Brain pericyte (primary cell): Measurements from ENCODE around the gene ZNF528.

Experiments
- DNase-seq: peaks from one replicate; pipeline ENCODE4 v3.0.0-alpha.2; 2012; ENCODE audit warnings: low read depth, low spot score

The ZNF528 gene

GRCh38 chr19:52397310-52398080 lies at the start of gene ZNF528:
Gene ZNF528 (plus strand): TSS chr19:52397849. CDS start chr19:52402014, 4,165 bp downstream.
- DNase-seq, result peak; percentile 73

- no peak for DNase-seq
Measured at GRCh38 chr19:52351512-52351911, 46.1 kb upstream of the ZNF528 start.

DNA sequence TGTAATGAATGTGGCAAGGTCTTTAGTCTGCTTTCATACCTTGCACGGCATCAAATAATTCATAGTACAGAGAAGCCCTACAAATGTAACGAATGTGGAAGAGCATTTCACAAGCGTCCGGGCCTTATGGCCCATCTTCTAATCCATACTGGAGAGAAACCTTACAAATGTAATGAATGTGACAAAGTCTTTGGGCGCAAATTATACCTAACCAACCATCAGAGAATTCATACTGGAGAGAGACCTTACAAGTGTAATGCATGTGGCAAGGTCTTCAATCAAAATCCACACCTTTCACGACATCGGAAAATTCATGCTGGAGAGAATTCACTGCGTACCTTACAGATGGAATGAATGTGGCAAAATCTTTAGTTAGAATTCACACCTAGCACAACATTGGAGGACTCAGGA lies 31.2 kb upstream of the ZNF528 start:
- no peak for DNase-seq

GRCh38 chr19:52369559-52370340 lies 27.9 kb upstream of the ZNF528 start, which contains the start of gene ZNF880:
Gene ZNF880 (plus strand): TSS chr19:52369923. CDS start chr19:52369966, 43 bp downstream.
- DNase-seq, result peak; percentile 80

DNA sequence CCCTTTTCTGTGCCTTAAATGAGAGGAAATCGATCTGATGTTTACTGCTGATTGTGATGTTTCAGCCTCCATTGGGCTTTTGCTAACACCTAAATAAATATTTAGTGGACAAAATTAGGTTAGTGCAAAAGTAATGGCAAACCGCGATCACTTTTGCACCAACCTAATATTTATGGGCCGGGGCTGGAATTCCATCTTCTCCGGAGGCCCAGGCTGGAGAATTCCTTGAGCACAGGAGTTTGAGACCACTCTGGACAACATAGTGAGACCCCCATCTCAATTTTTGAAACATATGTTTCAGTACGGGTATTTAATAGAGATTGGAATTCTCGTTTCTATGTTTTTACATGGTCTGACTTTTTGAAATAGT lies 27.3 kb upstream of the ZNF528 start:
- DNase-seq, result no peak

DNA sequence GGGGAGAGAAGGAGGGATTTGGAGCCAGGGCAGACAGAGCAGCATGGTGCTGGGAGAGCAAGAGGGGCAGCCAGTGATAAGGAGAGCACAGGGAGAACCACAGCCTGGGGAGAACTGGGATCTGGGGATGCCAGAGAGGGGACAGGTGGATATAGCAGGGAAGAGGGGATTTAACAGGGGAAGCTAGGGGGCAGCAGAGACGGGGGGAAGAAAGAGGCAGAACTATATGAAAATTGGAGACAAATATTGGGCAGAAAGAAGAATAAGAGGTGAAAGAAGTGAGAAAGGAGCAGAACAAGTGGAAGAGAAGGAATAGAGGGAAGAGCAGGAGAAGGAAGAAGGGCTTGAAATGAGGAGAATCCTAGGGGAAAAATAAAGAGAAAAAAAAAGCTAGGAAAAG lies 6.5 kb upstream of the ZNF528 start:
- DNase-seq, result no peak

- DNase-seq, result no peak
Measured at GRCh38 chr19:52398081-52398441, 412 bp downstream of the ZNF528 start.

DNA sequence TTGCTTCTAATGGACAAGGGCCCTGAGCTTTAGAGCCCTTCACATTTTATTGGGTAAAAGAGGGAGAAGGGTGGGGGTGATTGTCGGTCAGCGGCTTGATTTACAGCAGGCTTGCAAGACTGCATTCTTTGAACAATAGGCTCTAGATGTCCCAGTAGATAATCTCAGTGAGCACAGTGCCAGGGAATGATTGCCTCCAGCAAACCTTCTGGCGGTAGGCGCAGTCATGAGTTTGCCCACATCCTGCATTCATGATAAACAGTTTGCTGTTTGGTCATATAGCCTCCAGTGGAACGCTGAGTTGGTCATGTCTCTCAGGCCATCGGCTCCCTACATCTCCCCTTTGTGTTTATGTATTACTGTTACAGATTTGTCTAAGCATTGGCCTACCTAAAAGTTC lies 12.6 kb downstream of the ZNF528 start:
- DNase-seq, result no peak

DNA sequence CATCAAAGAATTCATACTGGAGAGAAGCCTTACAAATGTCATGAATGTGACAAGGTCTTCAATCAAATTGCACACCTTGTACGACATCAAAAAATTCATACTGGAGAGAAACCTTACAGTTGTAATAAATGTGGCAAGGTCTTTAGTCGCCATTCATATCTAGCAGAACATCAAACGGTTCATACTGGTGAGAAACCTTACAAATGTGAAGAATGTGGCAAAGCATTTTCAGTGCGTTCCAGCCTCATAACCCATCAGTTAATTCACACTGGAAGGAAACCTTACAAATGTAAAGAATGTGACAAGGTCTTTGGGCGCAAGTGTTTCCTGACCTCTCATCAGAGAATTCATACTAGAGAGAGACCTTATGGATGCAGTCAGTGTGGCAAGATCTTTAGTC lies 18.1 kb downstream of the ZNF528 start:
- no peak for DNase-seq

- DNase-seq, result no peak
Measured at GRCh38 chr19:52428937-52429336, 31.3 kb downstream of the ZNF528 start, which contains the start of gene ZNF534. Gene ZNF534 (plus strand): TSS chr19:52429148. CDS start chr19:52431475, 2,327 bp downstream.

DNA sequence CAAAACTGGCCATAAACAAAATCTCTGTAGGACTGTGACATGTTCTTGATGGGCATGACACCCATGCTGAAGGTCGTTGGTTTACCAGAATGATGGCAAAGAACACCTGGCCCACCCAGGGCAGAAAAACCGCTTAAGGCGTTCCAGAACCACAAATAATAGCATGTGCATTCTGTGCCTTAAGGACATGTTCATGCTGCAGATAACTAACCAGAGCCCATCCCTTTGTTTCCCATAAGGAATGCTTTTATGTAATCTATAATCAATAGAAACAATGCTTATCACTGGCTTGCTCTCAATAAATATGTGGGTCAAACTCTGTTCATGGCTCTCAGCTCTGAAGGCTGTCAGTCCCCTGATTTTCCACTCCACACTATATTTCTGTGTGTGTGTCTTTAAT lies 44.5 kb downstream of the ZNF528 start:
- DNase-seq, result no peak

- DNase-seq, result no peak
Measured at GRCh38 chr19:52444506-52444905, 46.9 kb downstream of the ZNF528 start.

- no peak for DNase-seq
Measured at GRCh38 chr19:52451241-52451640, 53.6 kb downstream of the ZNF528 start.

DNA sequence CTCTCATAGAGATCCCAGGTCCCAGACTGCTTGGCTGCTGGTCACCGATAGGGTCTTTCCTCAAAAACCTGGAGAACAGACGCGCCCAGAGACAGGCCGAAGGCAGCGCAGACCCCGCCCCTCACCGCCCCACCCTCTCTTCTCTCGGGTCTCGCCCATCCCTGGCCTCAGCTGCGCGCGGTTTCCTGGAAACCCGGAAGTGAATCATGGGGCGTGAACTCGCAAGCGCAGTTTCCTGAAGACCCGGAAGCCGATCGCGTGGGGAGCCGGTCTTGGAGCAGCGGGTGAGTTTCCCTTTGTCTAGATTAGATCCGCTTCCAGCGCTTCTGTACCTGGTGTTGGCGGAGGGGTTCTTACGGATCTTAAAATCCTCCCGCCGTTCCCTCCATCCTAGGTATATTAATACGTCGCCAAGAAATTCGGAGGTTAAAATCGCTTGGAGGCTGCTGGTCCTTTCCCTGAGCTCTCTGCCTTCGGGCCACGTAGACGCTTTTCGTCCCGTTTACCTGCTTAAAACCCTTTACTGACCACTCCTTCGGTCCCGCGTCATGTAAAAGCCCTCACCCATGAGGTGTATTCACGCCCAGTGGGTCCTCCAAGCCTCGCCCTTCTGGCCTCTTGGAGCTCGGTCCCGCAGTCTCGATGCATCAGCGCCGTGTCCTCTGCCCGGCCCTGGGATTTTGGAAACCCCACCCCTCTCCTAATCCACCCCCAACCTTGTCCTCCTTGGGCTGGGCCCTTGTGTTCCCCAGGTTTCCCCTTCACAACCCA lies 55.9 kb downstream of the ZNF528 start, which contains the start of gene ZNF578:
TSS of gene ZNF578 (plus strand) at position 230 of the 771 bp plus-strand sequence. CDS start 48,293 bp downstream, outside the sequence.
- DNase-seq, result peak; percentile 15

DNA sequence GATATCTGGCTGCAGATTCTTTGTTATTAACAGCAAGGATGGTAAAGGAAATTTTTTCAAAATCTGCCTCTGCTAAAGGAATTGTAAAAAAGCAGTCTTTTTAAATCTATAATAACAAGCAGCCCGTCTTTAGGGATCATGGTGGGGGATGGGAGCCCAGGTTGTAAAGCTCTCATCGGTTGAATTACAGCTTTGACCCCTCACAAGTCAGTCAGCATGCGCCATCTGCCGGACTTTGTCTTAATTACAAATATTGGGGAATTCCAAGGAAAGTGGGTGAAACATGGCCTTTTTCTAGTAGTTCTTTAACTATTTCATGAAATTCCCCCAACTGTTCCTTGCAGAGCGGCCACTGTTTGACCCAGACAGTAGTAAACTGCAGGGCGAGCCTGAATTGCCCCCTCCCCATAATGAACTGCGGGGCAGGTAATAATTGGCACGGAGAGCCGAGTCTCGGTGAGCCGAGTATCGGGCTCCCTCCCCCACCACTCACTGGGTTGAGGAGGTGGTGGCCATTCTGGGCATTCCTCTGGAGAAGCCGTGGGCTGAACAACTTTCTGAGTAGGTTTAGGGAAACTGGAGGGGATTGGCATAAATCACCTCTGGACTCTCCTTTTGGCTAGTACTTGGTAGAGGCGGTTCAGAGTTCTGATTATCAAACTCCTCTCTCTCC lies 67.3 kb downstream of the ZNF528 start:
- DNase-seq, result no peak
